Measurements from ENCODE around the gene ALDH1B1.
A peak's percentile ranks its signal among the peaks of the same experiment; 100 is the strongest.
"Not testable (repeated sequence)": the region's sequence is repeated elsewhere in the genome, so short reads cannot be mapped to it uniquely, and the experiment has no call there.

The ALDH1B1 gene

DNA sequence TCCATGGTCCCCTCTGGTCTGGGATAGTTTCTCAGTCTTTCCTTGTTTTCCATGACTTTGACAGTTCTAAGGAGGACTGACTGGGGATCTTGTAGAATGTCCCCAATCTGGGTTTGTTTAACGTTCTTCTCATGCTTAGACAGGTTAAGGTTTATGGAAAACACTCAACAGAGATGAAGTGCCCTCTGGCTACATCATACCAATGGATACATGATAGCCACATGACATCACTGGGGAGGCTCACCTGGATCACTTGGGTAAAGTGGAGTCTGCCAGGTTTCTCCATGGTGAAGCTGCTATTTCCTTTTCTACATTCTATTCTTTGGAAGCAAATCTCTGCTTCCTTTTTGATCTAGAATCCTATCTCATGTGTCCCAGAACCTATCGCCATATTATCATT, 23.8 kb upstream of the ALDH1B1 start:
- TF ChIP-seq EZH2 (IDR thresholded peaks at IDR 0.05) (no peak), POLR2AphosphoS5 (IDR thresholded peaks at IDR 0.05; ENCODE audit: borderline replicate concordance, low read depth, low read length) (no peak), FOXP2 (optimal IDR thresholded peaks at IDR 0.05; ENCODE audit: control extremely low read depth, extremely low read length, insufficient read depth) (no peak)
- no peaks in the 10 kb centered on the region for H3K36me3 ChIP-seq (ENCODE audit: insufficient read depth, low read length)
- no peaks in the 10 kb centered on the region for H3K9me3 ChIP-seq (ENCODE audit: low read depth, low read length)
- no peak overlapping the region for H3K4me3 ChIP-seq
- no peak overlapping the region for H3K9ac ChIP-seq (ENCODE audit: insufficient read length)
- DNase-seq (ENCODE audit: low read depth, low spot score) = no peak
- no peak overlapping the region for H3K27ac ChIP-seq

DNA sequence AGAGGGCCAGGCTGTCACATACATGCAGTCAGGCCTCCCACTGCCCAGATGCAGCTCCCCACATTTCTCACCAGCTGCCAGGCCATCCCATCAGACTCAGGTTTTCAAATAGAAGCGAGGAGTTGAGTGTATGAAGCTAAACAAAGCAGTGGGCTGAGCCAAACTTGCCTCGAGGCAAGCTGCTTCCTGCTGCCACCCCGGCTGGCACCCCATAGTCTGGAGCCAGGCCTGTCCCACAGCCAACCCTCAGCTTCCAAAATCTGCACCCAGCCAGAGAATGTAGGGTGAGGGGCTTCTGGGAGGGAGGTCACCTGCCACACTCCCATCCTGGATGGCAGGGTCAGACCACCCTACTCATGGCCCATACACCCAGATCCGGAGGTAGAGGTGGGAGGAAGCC, 22.3 kb upstream of the ALDH1B1 start:
- Histone ChIP-seq H3K4me3 (peak overlapping the region; percentile 6; the same call in 1 of the 2 replicates), H3K9ac (ENCODE audit: insufficient read length) (no peak overlapping the region), H3K36me3 (ENCODE audit: insufficient read depth, low read length) (no peaks in the 10 kb centered on the region), H3K27ac (no peak overlapping the region), H3K9me3 (ENCODE audit: low read depth, low read length) (no peaks in the 10 kb centered on the region)
- DNase-seq (ENCODE audit: low read depth, low spot score) = no peak
- no peak for TF ChIP-seq POLR2AphosphoS5 (IDR thresholded peaks at IDR 0.05; ENCODE audit: borderline replicate concordance, low read depth, low read length)
- TF ChIP-seq EZH2 (IDR thresholded peaks at IDR 0.05) = no peak
- TF ChIP-seq FOXP2 (optimal IDR thresholded peaks at IDR 0.05; ENCODE audit: control extremely low read depth, extremely low read length, insufficient read depth) = no peak

DNA sequence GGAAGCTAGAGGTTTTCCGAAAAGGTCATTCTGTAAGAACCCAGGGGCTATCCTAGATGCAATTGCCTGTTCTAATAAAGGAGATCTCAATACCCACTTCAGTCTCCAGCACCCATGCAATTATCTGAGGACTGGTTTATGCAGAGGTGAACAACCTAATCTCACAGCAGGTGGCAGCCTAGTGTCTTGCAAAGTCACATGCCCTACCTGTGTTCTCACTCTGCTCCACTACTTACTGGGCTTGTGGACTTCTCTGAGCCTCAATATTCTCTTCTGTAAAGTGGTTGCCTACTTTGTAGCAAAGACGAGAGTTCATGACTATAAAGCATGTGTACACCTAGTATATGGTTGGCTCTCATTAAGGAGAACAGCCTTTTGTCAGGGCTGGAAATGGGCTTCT, 21.0 kb upstream of the ALDH1B1 start:
- no peak overlapping the region for H3K27ac ChIP-seq
- DNase-seq (ENCODE audit: low read depth, low spot score) = no peak

DNA sequence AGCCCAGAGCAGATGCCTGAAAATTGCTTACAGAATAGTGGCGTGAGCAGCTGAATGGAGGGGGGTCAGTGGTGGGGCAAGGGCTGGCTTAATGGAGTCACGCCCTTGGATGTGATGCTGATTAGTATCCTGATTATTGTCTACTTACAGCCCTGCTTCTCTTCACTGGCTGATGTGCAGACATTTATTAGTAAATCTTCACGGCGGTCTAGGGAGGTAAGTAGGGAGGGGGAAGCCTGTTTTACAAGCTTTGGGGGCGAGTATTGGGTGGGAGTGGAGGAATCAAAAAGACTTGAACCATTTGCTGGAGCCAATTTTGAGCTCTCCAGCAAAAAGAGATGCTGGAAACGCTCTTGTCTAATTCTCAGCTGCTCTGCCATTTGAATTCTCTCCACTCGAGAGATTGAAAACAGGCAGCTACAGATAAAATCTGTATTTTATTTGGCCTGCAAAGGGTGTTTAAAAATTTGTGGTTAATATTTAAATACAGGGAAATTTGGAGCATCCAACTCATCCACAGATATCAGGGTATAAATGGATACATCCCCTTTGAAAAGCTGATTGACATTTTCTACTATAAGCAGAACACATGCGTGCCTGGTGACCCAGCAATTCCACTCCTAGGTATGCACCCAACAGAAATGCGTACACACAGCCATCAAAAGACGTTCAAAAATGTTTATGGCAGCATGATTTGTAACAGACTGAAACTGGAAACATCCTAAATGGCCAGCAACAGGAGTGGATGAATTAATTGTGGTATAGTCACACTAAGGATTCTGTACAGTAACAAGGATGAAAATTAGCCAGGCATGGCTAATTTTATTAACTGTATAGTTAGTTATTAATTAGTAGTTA, 19.5 kb upstream of the ALDH1B1 start:
- Histone ChIP-seq H3K4me3 (no peak overlapping the region), H3K9ac (ENCODE audit: insufficient read length) (no peak overlapping the region), H3K27ac (no peak overlapping the region), H3K9me3 (ENCODE audit: low read depth, low read length) (no peaks in the 10 kb centered on the region), H3K36me3 (ENCODE audit: insufficient read depth, low read length) (no peaks in the 10 kb centered on the region)
- TF ChIP-seq POLR2AphosphoS5 (IDR thresholded peaks at IDR 0.05; ENCODE audit: borderline replicate concordance, low read depth, low read length) (no peak), FOXP2 (optimal IDR thresholded peaks at IDR 0.05; ENCODE audit: control extremely low read depth, extremely low read length, insufficient read depth) (no peak), EZH2 (IDR thresholded peaks at IDR 0.05) (no peak)
- no peak for DNase-seq (ENCODE audit: low read depth, low spot score)

More for the DNA sequence above, 21.0 kb upstream of the ALDH1B1 start:
- Histone ChIP-seq H3K36me3 (ENCODE audit: insufficient read depth, low read length) (no peaks in the 10 kb centered on the region), H3K9ac (ENCODE audit: insufficient read length) (no peak overlapping the region), H3K9me3 (ENCODE audit: low read depth, low read length) (no peaks in the 10 kb centered on the region), H3K4me3 (no peak overlapping the region)
- no peak for TF ChIP-seq FOXP2 (optimal IDR thresholded peaks at IDR 0.05; ENCODE audit: control extremely low read depth, extremely low read length, insufficient read depth)
- no peak for TF ChIP-seq EZH2 (IDR thresholded peaks at IDR 0.05)
- no peak for TF ChIP-seq POLR2AphosphoS5 (IDR thresholded peaks at IDR 0.05; ENCODE audit: borderline replicate concordance, low read depth, low read length)

DNA sequence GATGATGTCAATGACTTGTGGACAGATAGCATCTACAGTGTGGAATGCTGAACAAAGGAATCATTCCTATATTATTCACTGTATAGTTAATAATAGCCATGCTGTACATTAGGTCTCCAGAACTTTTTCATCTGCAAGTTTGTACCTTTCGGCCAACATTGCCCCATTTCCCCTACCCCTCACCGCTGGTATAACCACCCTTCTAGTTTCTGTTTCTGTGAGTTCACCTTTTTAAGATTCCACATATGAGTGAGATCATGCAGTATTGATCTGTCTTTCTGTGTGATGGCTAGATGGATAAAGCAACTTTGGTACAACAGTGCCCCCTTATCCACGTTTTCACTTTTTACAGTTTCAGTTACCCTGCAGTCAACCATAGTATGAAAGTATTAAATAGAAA, 18.8 kb upstream of the ALDH1B1 start:
- TF ChIP-seq FOXP2 (optimal IDR thresholded peaks at IDR 0.05; ENCODE audit: control extremely low read depth, extremely low read length, insufficient read depth) (no peak), EZH2 (IDR thresholded peaks at IDR 0.05) (no peak), POLR2AphosphoS5 (IDR thresholded peaks at IDR 0.05; ENCODE audit: borderline replicate concordance, low read depth, low read length) (no peak)
- H3K9me3 ChIP-seq (ENCODE audit: low read depth, low read length) = no peaks in the 10 kb centered on the region
- no peak overlapping the region for H3K4me3 ChIP-seq
- no peak overlapping the region for H3K27ac ChIP-seq
- H3K9ac ChIP-seq (ENCODE audit: insufficient read length) = no peak overlapping the region
- H3K36me3 ChIP-seq (ENCODE audit: insufficient read depth, low read length) = no peaks in the 10 kb centered on the region
- DNase-seq (ENCODE audit: low read depth, low spot score) = no peak

DNA sequence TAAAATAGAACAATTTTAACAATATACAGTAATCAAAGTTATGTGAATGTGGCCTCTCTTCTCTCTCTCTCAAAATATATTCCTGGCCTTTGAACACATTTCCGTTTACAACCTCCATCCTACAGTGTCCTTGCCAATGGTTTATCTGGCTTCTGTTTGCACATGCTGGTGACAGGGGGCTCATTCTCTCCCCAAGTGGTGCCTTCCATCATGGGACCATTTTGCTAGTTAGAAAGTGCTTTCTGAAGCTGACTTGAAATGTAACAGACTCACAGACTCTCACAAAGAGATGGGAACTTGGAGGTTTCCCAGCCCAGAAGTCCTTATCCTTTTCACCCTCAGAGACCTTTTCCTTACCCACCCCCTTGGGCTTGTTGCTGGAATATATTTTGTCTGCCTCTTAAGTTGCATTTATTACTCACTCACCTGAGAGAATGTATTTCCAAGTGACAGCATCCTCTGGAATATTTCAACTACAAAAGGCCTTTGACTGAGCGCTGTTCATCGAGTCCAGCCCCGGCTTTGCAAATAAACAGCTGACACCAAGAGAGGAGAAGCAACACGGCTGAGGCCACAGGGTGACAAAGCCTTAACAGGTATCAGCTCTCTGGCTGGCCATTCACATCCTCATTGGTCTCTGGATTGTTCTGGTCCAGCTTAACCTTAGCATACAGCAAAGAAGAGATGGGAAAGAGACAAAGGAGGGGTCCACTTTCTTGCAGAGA, 17.5 kb upstream of the ALDH1B1 start:
- H3K9ac ChIP-seq (ENCODE audit: insufficient read length) = no peak overlapping the region
- H3K36me3 ChIP-seq (ENCODE audit: insufficient read depth, low read length) = no peaks in the 10 kb centered on the region
- H3K4me3 ChIP-seq = no peak overlapping the region
- no peak for TF ChIP-seq FOXP2 (optimal IDR thresholded peaks at IDR 0.05; ENCODE audit: control extremely low read depth, extremely low read length, insufficient read depth)
- no peak for TF ChIP-seq EZH2 (IDR thresholded peaks at IDR 0.05)
- no peak for TF ChIP-seq POLR2AphosphoS5 (IDR thresholded peaks at IDR 0.05; ENCODE audit: borderline replicate concordance, low read depth, low read length)
- no peak overlapping the region for H3K27ac ChIP-seq
- no peak for DNase-seq (ENCODE audit: low read depth, low spot score)
- H3K9me3 ChIP-seq (ENCODE audit: low read depth, low read length) = no peaks in the 10 kb centered on the region

DNA sequence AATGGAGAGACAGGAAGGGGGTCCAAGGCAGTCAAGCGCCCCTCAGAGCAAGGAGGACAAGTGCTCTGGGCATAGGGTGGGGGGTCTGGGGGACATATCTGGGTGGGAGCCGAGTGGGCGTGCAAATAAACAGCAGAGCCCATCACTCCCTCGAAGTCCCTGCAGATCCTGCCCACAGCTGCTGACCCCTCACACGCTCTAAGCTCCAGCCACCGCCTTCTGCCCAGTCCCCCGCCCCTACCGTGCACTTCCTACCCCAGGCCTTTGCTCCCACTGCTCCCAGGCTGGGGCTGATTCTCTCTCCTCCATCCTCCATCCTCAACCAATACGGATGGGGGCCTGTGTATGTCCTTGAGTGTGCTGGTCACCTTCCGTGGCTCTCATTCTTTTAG, 16.9 kb upstream of the ALDH1B1 start:
- Histone ChIP-seq H3K9ac (ENCODE audit: insufficient read length) (no peak overlapping the region), H3K36me3 (ENCODE audit: insufficient read depth, low read length) (no peaks in the 10 kb centered on the region), H3K4me3 (no peak overlapping the region), H3K27ac (no peak overlapping the region), H3K9me3 (ENCODE audit: low read depth, low read length) (no peaks in the 10 kb centered on the region)
- DNase-seq (ENCODE audit: low read depth, low spot score) = no peak
- TF ChIP-seq FOXP2 (optimal IDR thresholded peaks at IDR 0.05; ENCODE audit: control extremely low read depth, extremely low read length, insufficient read depth) = no peak
- no peak for TF ChIP-seq POLR2AphosphoS5 (IDR thresholded peaks at IDR 0.05; ENCODE audit: borderline replicate concordance, low read depth, low read length)
- TF ChIP-seq EZH2 (IDR thresholded peaks at IDR 0.05) = no peak

DNA sequence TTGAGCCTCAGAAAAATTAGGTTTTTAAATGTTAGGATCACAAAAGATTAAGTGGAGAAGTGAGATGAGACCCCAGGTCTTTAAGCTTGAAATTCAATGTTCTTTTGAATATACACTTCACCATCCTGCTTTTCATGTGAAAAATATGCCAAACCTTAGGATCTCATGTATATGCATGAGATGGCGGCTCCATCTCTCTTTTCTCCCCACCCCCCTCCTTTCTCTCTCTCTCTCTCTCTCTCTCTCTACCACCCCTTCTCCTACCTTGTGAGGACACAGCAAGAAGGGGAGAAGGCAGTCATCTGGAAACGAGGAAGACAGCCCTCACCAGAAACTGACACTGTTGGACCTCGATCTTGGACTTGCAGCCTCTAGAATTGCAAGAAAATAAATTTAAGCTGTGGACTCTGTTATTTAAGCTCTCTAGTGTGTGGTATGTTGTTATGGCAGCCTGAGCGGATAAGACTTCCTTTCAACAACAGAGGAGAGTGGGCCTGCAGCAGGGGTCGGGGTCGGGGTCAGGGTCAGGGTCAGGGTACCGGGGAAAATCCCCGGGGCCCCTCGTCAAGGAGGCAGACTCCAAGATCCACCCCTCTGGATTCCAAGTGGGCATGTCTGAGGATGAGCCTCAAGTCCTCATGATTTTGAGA, 16.4 kb upstream of the ALDH1B1 start:
- no peak overlapping the region for H3K9ac ChIP-seq (ENCODE audit: insufficient read length)
- no peak overlapping the region for H3K4me3 ChIP-seq
- no peak overlapping the region for H3K27ac ChIP-seq
- no peak for DNase-seq (ENCODE audit: low read depth, low spot score)
- no peaks in the 10 kb centered on the region for H3K9me3 ChIP-seq (ENCODE audit: low read depth, low read length)
- no peaks in the 10 kb centered on the region for H3K36me3 ChIP-seq (ENCODE audit: insufficient read depth, low read length)
- TF ChIP-seq EZH2 (IDR thresholded peaks at IDR 0.05) (no peak), FOXP2 (optimal IDR thresholded peaks at IDR 0.05; ENCODE audit: control extremely low read depth, extremely low read length, insufficient read depth) (no peak), POLR2AphosphoS5 (IDR thresholded peaks at IDR 0.05; ENCODE audit: borderline replicate concordance, low read depth, low read length) (no peak)

DNA sequence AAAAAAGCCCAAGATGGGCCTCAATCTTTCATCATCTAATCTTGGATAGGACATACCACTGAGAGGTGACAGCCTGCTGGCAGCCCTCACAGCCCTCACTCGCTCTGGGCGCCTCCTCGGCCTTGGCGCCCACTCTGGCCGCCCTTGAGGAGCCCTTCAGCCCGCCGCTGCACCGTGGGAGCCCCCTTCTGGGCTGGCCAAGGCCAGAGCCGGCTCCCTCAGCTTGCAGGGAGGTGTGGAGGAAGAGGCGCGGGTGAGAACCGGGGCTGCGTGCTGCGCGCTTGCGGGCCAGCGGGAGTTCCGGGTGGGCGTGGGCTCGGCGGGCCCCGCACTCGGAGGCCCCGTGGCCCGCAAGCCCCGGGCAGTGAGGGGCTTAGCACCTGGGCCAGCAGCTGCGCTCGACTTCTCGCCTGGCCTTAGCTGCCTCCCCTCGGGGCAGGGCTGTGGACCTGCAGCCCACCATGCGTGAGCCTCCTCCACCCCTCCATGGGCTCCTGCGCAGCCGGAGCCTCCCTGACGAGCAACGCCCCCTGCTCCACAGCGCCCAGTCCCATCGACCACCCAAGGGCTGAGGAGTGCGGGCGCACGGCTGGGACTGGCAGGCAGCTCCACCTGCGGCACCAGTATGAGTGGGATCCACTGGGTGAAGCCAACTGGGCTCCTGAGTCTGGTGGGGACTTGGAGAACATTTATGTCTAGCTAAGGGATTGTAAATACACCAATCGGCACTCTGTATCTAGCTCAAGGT, 15.0 kb upstream of the ALDH1B1 start:
- H3K4me3 ChIP-seq; H3K9ac ChIP-seq (ENCODE audit: insufficient read length); H3K9me3 ChIP-seq (ENCODE audit: low read depth, low read length); H3K27ac ChIP-seq; DNase-seq (ENCODE audit: low read depth, low spot score); H3K36me3 ChIP-seq (ENCODE audit: insufficient read depth, low read length): not testable (repeated sequence)

All from SK-N-MC (cell line).